ENCODE measurements around the gene TNK2. TPM values are rescaled to one million over a fixed set of nuclear protein-coding genes. Genes with fewer than 3 reads are reported as not detected.

The TNK2 gene
- total and polyA plus RNA-seq, 2 of the 13 experiments (the other 11 are each of a cell fraction or from before 2014, with no cell fraction given) = 4.6 to 5.8 TPM

GRCh38 chr3:195907934-195908693 lies at the start of gene TNK2 (continued):
- TF ChIP-seq ZNF687 (CRISPR knock-in tag; IDR thresholded peaks at IDR 0.05) (peak; percentile 62), NRL (CRISPR knock-in tag; IDR thresholded peaks at IDR 0.05; ENCODE audit: borderline replicate concordance) (peak; percentile 59; the same call in 1 of the 2 replicates), MTA1 (CRISPR knock-in tag; IDR thresholded peaks at IDR 0.05; ENCODE audit: borderline replicate concordance) (0 out of 2 replicates have a peak, but pooled peaks have one; percentile 7), ZFP91 (CRISPR knock-in tag; IDR thresholded peaks at IDR 0.05; ENCODE audit: borderline replicate concordance) (peak; percentile 48; the same call in 1 of the 2 replicates), RAD21 (CRISPR knock-in tag; IDR thresholded peaks at IDR 0.05) (no peak), ZNF546 (CRISPR knock-in tag; conservative IDR thresholded peaks at IDR 0.05) (0 out of 2 replicates have a peak, but pooled peaks have one; percentile 6), SOX6 (IDR thresholded peaks at IDR 0.05) (no peak), SOX6 (CRISPR knock-in tag; IDR thresholded peaks at IDR 0.05) (0 out of 2 replicates have a peak, but pooled peaks have one; percentile 21), USF2 (IDR thresholded peaks at IDR 0.05; ENCODE audit: low read depth, low read length) (0 out of 2 replicates have a peak, but pooled peaks have one; percentile 42), USF2 (CRISPR knock-in tag; IDR thresholded peaks at IDR 0.05; ENCODE audit: borderline replicate concordance) (no peak; the same call in 1 of the 2 replicates), ZNF274 (CRISPR knock-in tag; IDR thresholded peaks at IDR 0.05) (0 out of 2 replicates have a peak, but pooled peaks have one; percentile 19), KDM5B (CRISPR knock-in tag; IDR thresholded peaks at IDR 0.05; ENCODE audit: borderline replicate concordance) (peak; percentile 38), SRSF1 (optimal IDR thresholded peaks at IDR 0.05; ENCODE audit: low read depth, low read length) (peak; percentile 22), RFX5 (IDR thresholded peaks at IDR 0.05; ENCODE audit: low read depth, low read length) (no peak), BHLHE40 (IDR thresholded peaks at IDR 0.05; ENCODE audit: low read length) (peak; percentile 75), UBTF (CRISPR knock-in tag; IDR thresholded peaks at IDR 0.05) (peak; percentile 79; the same call in 1 of the 2 replicates)
